ENCODE measurements around the gene AK4. TPM values are rescaled to one million over a fixed set of nuclear protein-coding genes. Genes with fewer than 3 reads are reported as not detected.
"Not testable (repeated sequence)": the region's sequence is repeated elsewhere in the genome, so short reads cannot be mapped to it uniquely, and the experiment has no call there.

The AK4 gene
- total RNA-seq, 6 experiments from 2014 or later = 108 to 171 (median 123) TPM

- DNase-seq = no peak
- no peaks in the 10 kb centered on the region for H3K9me3 ChIP-seq
- peaks cover 0 to 93% (median 31%) of the 10 kb centered on the region in 4 donors for H3K4me1 ChIP-seq
- no peaks in the 10 kb centered on the region for H3K36me3 ChIP-seq
- H3K27ac ChIP-seq = peak overlapping the region; percentile 11 to 87 (median 47)
- H3K27me3 ChIP-seq = no peaks in the 10 kb centered on the region
- intact Hi-C loops (cut with DNase I) = no loop called here
- ATAC-seq = peak in 1 of 4 donors; percentile 24
- 41% methylated on average over 11 of the region's 11 CpGs for WGBS (ENCODE audit: insufficient coverage, low coverage, low lambda C conversion rate, missing lambda C conversion rate)
- no peak overlapping the region for H3K4me3 ChIP-seq
- TF ChIP-seq POLR2A (IDR thresholded peaks at IDR 0.05) = no peak
- TF ChIP-seq, protein P1, sequence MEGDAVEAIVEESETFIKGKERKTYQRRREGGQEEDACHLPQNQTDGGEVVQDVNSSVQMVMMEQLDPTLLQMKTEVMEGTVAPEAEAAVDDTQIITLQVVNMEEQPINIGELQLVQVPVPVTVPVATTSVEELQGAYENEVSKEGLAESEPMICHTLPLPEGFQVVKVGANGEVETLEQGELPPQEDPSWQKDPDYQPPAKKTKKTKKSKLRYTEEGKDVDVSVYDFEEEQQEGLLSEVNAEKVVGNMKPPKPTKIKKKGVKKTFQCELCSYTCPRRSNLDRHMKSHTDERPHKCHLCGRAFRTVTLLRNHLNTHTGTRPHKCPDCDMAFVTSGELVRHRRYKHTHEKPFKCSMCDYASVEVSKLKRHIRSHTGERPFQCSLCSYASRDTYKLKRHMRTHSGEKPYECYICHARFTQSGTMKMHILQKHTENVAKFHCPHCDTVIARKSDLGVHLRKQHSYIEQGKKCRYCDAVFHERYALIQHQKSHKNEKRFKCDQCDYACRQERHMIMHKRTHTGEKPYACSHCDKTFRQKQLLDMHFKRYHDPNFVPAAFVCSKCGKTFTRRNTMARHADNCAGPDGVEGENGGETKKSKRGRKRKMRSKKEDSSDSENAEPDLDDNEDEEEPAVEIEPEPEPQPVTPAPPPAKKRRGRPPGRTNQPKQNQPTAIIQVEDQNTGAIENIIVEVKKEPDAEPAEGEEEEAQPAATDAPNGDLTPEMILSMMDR (IDR thresholded peaks at IDR 0.05) = no peak
These were observed 15.3 kb downstream of the AK4 start for GRCh38 chr1:65163201-65163805.

DNA sequence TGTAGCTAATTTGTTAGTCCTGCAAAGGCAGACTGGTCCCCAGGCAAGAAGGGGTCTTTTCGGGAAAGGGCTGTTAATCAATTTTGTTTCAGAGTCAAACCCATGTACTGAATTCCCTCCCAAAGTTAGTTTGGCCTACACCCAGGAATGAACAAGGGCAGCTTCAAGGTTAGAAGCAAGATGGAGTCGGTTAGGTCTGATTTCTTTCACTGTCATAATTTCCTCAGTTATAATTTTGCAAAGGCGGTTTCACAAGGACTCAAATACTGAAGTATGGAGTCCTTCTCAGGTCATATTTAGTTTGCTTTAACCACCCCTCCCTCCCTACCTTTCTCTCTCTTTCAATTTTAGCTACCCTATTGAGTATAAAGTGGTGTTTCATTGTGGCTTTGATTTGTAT is 16.1 kb downstream of the AK4 start:
- H3K9me3 ChIP-seq; intact Hi-C loops (cut with DNase I); ATAC-seq; H3K27me3 ChIP-seq; H3K4me3 ChIP-seq; H3K36me3 ChIP-seq; DNase-seq: not testable (repeated sequence)
- H3K27ac ChIP-seq = peak overlapping the region in 2 of 3 donors; percentile 18 to 87
- 60% methylated on average over 1 of the region's 3 CpGs for WGBS (ENCODE audit: insufficient coverage, low coverage, low lambda C conversion rate, missing lambda C conversion rate)
- H3K4me1 ChIP-seq = peaks cover 0 to 96% (median 32%) of the 10 kb centered on the region in 4 donors

DNA sequence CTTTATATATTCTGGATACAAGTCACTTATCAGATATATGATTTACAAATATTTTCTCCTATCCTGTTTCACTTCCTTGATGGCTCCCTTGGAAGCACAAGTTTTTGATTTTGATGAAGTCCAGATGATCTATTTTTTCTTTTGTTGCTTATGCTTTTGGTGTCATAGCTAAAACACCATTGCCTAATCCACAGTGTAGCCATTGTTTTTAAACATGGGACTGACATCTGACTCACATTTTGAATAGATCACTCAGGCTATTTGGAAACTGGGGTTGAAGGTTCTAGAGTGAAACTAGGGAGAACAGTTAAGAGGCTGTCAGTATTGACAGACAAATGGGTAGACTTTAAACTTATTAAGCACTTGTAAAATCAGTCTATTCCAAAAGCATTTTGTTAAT is 16.6 kb downstream of the AK4 start:
- Histone ChIP-seq H3K9me3 (no peaks in the 10 kb centered on the region), H3K27ac (peak overlapping the region; percentile 18 to 87 (median 20)), H3K36me3 (no peaks in the 10 kb centered on the region), H3K4me1 (peaks cover 0 to 96% (median 34%) of the 10 kb centered on the region in 4 donors), H3K4me3 (no peak overlapping the region), H3K27me3 (no peaks in the 10 kb centered on the region)
- DNase-seq (no peak), ATAC-seq (peak; percentile 53 to 78 (median 63))
- TF ChIP-seq, protein P1 (IDR thresholded peaks at IDR 0.05) = no peak
- no peak for TF ChIP-seq POLR2A (IDR thresholded peaks at IDR 0.05)
- intact Hi-C loops (cut with DNase I) = no loop called here

- TF ChIP-seq, protein P1 (IDR thresholded peaks at IDR 0.05) = no peak
- TF ChIP-seq POLR2A (IDR thresholded peaks at IDR 0.05) = no peak
- no peaks in the 10 kb centered on the region for H3K36me3 ChIP-seq
- DNase-seq = no peak
- H3K27me3 ChIP-seq = no peaks in the 10 kb centered on the region
- H3K27ac ChIP-seq = peak overlapping the region; percentile 18 to 87 (median 20)
- H3K4me1 ChIP-seq = peaks cover 0 to 88% (median 32%) of the 10 kb centered on the region in 4 donors
- H3K9me3 ChIP-seq = no peaks in the 10 kb centered on the region
- ATAC-seq = no peak
- intact Hi-C loops (cut with DNase I) = no loop called here
- no peak overlapping the region for H3K4me3 ChIP-seq
- 62% methylated on average over 4 of the region's 5 CpGs for WGBS (ENCODE audit: insufficient coverage, low coverage, low lambda C conversion rate, missing lambda C conversion rate)
These were observed 17.4 kb downstream of the AK4 start for GRCh38 chr1:65165269-65165993.

GRCh38 chr1:65166572-65167305 is 18.7 kb downstream of the AK4 start:
- Histone ChIP-seq H3K36me3 (no peaks in the 10 kb centered on the region), H3K27ac (peak overlapping the region in 1 of 3 donors; percentile 37), H3K27me3 (no peaks in the 10 kb centered on the region), H3K4me1 (peaks cover 0 to 87% (median 30%) of the 10 kb centered on the region in 4 donors), H3K9me3 (no peaks in the 10 kb centered on the region), H3K4me3 (no peak overlapping the region)
- ATAC-seq = no peak
- TF ChIP-seq POLR2A (IDR thresholded peaks at IDR 0.05) = no peak
- TF ChIP-seq, protein P1 (IDR thresholded peaks at IDR 0.05) = no peak
- 81% methylated on average over 7 of the region's 7 CpGs for WGBS (ENCODE audit: insufficient coverage, low coverage, low lambda C conversion rate, missing lambda C conversion rate)
- intact Hi-C loops (cut with DNase I) = no loop called here
- DNase-seq = no peak
